Smooth muscle cell of bladder (primary cell): ENCODE measurements around the gene TRIML1. TPM values are rescaled to one million over a fixed set of nuclear protein-coding genes. Genes with fewer than 3 reads are reported as not detected.

Experiments used
- total RNA-seq: library from RNA; depleted of rRNA; stranded (reverse); fragments of >200 nt; gene quantifications from 2 replicates; pipeline ENCODE4 v1.2.3, GENCODE V29; 2014

TRIML1 gene
- total RNA-seq = not detected in 2 replicates

GRCh38 chr4:188139141-188139540 is at the start of gene TRIML1:
Gene TRIML1 (plus strand): TSS chr4:188139441. CDS start chr4:188139559, 118 bp downstream.

GRCh38 chr4:188109157-188109755 is 30.0 kb upstream of the TRIML1 start, which contains the start of gene TRIML2:
Gene TRIML2 (minus strand): TSS chr4:188109603. CDS start chr4:188105368, 4,235 bp downstream.

Other genes starting within 250 kb of the TRIML1 start
- gene ZFP42, start 143.7 kb upstream of the TRIML1 start, total RNA-seq = 0.09 and 0.14 TPM in 2 replicates
- 0.14 and 0.18 TPM in 2 replicates for gene TRIML2, start 29.8 kb upstream of the TRIML1 start, total RNA-seq